OCI-LY7 (cell line): ENCODE data around the gene TGM5. TPM values are rescaled to one million over a fixed set of nuclear protein-coding genes. Genes with fewer than 3 reads are reported as not detected.

Experiments used
- BruUV-seq: library from RNA; stranded (reverse); fragments of 400-500 nt; replicated peaks from 2 replicates; lab custom pipeline; 2021; lab: Mats Ljungman, UMichigan
- CTCF ChIA-PET: fragments of 300-600 bp; sonication (Branson Sonifier 250); formaldehyde crosslinking; loops from one replicate; lab custom pipeline; 2022; ENCODE audit warnings: antibody characterized with exemption; ENCODE audit not compliant: unreplicated experiment; lab: Charles Lee
- POLR2A ChIA-PET: fragments of 300-600 bp; sonication (Branson Sonifier 250); formaldehyde crosslinking; loops from one replicate; lab custom pipeline; 2022; ENCODE audit warnings: antibody characterized with exemption; lab: Charles Lee
- DNase-seq: peaks from one replicate; pipeline ENCODE4 v3.0.0-alpha.2; 2015; ENCODE audit warnings: low spot score
- H2AFZ ChIP-seq: fragments of 200-600 bp; sonication (generic), shearing (Covaris generic); 2 replicates; pipeline ENCODE4 v1.6.1; 2014; ENCODE audit warnings: mild to moderate bottlenecking, antibody characterized with exemption, low read length, moderate library complexity
- H3K27ac ChIP-seq: fragments of 200-600 bp; sonication (generic); 2 replicates; pipeline ENCODE4 v1.5.1; 2014; ENCODE audit warnings: mixed run types, low read depth, mild to moderate bottlenecking, moderate library complexity, low read length, inconsistent platforms; ENCODE audit not compliant: poor library complexity, severe bottlenecking
- H3K36me3 ChIP-seq: fragments of 200-600 bp; sonication (generic); 2 replicates; pipeline ENCODE4 v1.6.1; 2014; ENCODE audit warnings: mild to moderate bottlenecking, antibody characterized with exemption, low read length, moderate library complexity, mixed read lengths; ENCODE audit not compliant: insufficient read depth
- H3K4me1 ChIP-seq: fragments of 200-600 bp; sonication (generic); 2 replicates; pipeline ENCODE4 v1.5.1; 2014; ENCODE audit warnings: mild to moderate bottlenecking, low read length; ENCODE audit not compliant: insufficient read depth, poor library complexity, severe bottlenecking
- H3K4me2 ChIP-seq: fragments of 200-600 bp; sonication (generic); 2 replicates; pipeline ENCODE4 v1.6.1; 2014; ENCODE audit warnings: mild to moderate bottlenecking, low read length
- H3K4me3 ChIP-seq: fragments of 200-600 bp; sonication (generic); 2 replicates; pipeline ENCODE4 v1.5.1; 2014; ENCODE audit warnings: mild to moderate bottlenecking, low read depth, low read length; ENCODE audit not compliant: poor library complexity, severe bottlenecking
- H3K79me2 ChIP-seq: fragments of 200-600 bp; sonication (generic); 2 replicates; pipeline ENCODE4 v1.6.1; 2016; ENCODE audit warnings: low read depth, mild to moderate bottlenecking, low read length, moderate library complexity, mixed read lengths; ENCODE audit not compliant: insufficient read depth
- H3K9me2 ChIP-seq: fragments of 200-600 bp; sonication (generic); 2 replicates; pipeline ENCODE4 v1.6.1; 2016; ENCODE audit warnings: mild to moderate bottlenecking, low read length, mixed read lengths; ENCODE audit not compliant: insufficient read depth
- H3K9me3 ChIP-seq: fragments of 200-600 bp; sonication (generic); 2 replicates; pipeline ENCODE4 v1.6.1; 2014; ENCODE audit warnings: mild to moderate bottlenecking, mixed run types, low read length, mixed read lengths
- H4K20me1 ChIP-seq: fragments of 200-600 bp; sonication (generic); 2 replicates; pipeline ENCODE4 v1.6.1; 2014; ENCODE audit warnings: mild to moderate bottlenecking, antibody characterized with exemption, low read length, moderate library complexity, mixed read lengths; ENCODE audit not compliant: insufficient read depth
- CTCF ChIP-seq: fragments of 200-600 bp; sonication (generic); conservative IDR thresholded peaks from 2 replicates; pipeline ENCODE4 v1.5.1; 2014; ENCODE audit warnings: mild to moderate bottlenecking, antibody characterized with exemption, low read length, moderate library complexity, mixed read lengths
- EZH2phosphoT487 ChIP-seq: fragments of 200-600 bp; sonication (generic); IDR thresholded peaks from 2 replicates; pipeline ENCODE4 v1.6.1; 2018; ENCODE audit warnings: low read depth, borderline replicate concordance, mild to moderate bottlenecking, mixed run types, antibody characterized with exemption, low read length, moderate library complexity, mixed read lengths
- intact Hi-C: fragments of 100-400 bp; cut with micrococcal nuclease; formaldehyde crosslinking; loops from one replicate; pipeline ENCODE4 v1.10.0; 2022; ENCODE audit not compliant: unreplicated experiment
- total RNA-seq, 2 experiments: library from RNA; depleted of rRNA in 1 of 2; stranded (reverse); fragments of >200 nt in 1 of 2; shearing (Covaris generic) in 1 of 2; gene quantifications; 2 replicates each; pipeline ENCODE4 v1.2.3, GENCODE V29; 2014 to 2022

The TGM5 gene
- total RNA-seq, 2 experiments from 2014 or later, result not detected

GRCh38 chr15:43230640-43231115 is 36.0 kb downstream of the TGM5 start:
- Histone ChIP-seq H3K4me2 (no peak overlapping the region), H3K36me3 (no peaks in the 10 kb centered on the region), H4K20me1 (no peaks in the 10 kb centered on the region), H3K27ac (no peak overlapping the region), H3K4me1 (no peaks in the 10 kb centered on the region), H3K4me3 (no peak overlapping the region), H3K79me2 (no peaks in the 10 kb centered on the region), H3K9me2 (no peaks in the 10 kb centered on the region), H2AFZ (no peak overlapping the region), H3K9me3 (no peaks in the 10 kb centered on the region)
- ChIA-PET CTCF (interaction anchor here (0.8 kb wide), 1 partner anchor 11 kb away, joined by 3 read pairs; no protein-coding TSS in a partner anchor), POLR2A (interaction anchor here (0.6 to 1.1 kb wide), 3 partner anchors 45 to 115 kb away, joined by 3 to 6 read pairs (median 3); no protein-coding TSS in a partner anchor)
- BruUV-seq, result no TSS peak
- no peak for DNase-seq
- TF ChIP-seq EZH2phosphoT487 (no peak), CTCF (no peak)
- intact Hi-C loops, result no loop called here

- Histone ChIP-seq H3K27ac (no peak overlapping the region), H3K9me2 (no peaks in the 10 kb centered on the region), H3K79me2 (no peaks in the 10 kb centered on the region), H2AFZ (no peak overlapping the region), H3K4me1 (no peaks in the 10 kb centered on the region), H3K4me3 (no peak overlapping the region), H3K9me3 (no peaks in the 10 kb centered on the region), H4K20me1 (no peaks in the 10 kb centered on the region), H3K36me3 (no peaks in the 10 kb centered on the region), H3K4me2 (no peak overlapping the region)
- CTCF ChIA-PET, result interaction anchor here (0.8 kb wide), 1 partner anchor 12 kb away, joined by 3 read pairs; no protein-coding TSS in a partner anchor
- no TSS peak for BruUV-seq
- no peak for DNase-seq
- TF ChIP-seq CTCF (no peak), EZH2phosphoT487 (no peak)
- POLR2A ChIA-PET, result interaction anchor here (0.6 to 1.3 kb wide), 2 partner anchors 55 to 114 kb away, joined by 4 to 6 read pairs; no protein-coding TSS in a partner anchor
- intact Hi-C loops, result no loop called here
These were observed 36.8 kb downstream of the TGM5 start for GRCh38 chr15:43229977-43230376.
